SU-DHL-6 (cell line): ENCODE measurements around the gene SFTPB.

Experiments used
- CTCF ChIP-seq: fragments of 200-600 bp; sonication (generic); IDR thresholded peaks from one replicate; pipeline ENCODE4 v1.5.1; 2017; ENCODE audit warnings: antibody characterized with exemption, mild to moderate bottlenecking, low read length, moderate library complexity; ENCODE audit not compliant: insufficient read depth, poor library complexity, severe bottlenecking
- EZH2phosphoT487 ChIP-seq: fragments of 200-600 bp; sonication (generic), shearing (Covaris generic); conservative IDR thresholded peaks from 2 replicates; pipeline ENCODE4 v1.6.1; 2018; ENCODE audit warnings: mild to moderate bottlenecking, antibody characterized with exemption, low read length, moderate library complexity, mixed read lengths

GRCh38 chr2:85705680-85706039, 37.7 kb upstream of the SFTPB start:
- TF ChIP-seq EZH2phosphoT487, result no peak
- TF ChIP-seq CTCF, result no peak
